Natural killer cell (primary cell): ENCODE results near the gene RGS7BP. TPM values are rescaled to one million over a fixed set of nuclear protein-coding genes. Genes with fewer than 3 reads are reported as not detected.

Experiments
- ATAC-seq, 3 donors: fragments of 150-1000 bp in 2 of 3; fragments of 200-7000 bp in 1 of 3; cut with Tn5 transposase; 1 replicate in 1 of 3; 2 replicates in 2 of 3; pipeline ENCODE4 v1.10.0; 2021; ENCODE audit warnings: mild to moderate bottlenecking in 2 of 3, moderate library complexity in 2 of 3
- DNase-seq, 2 donors: peaks; one replicate each; pipeline versions ENCODE4 v3.0.0 to v3.0.0-alpha.2; 2013 to 2021; ENCODE audit warnings: mixed read lengths in 1 of 2
- H3K27ac ChIP-seq: one replicate; pipeline ENCODE4 v1.5.1; 2013; ENCODE audit warnings: mild to moderate bottlenecking, low read length
- H3K27me3 ChIP-seq: one replicate; pipeline ENCODE4 v1.6.1; 2013; ENCODE audit warnings: low read length; ENCODE audit not compliant: control insufficient read depth, insufficient read depth
- H3K36me3 ChIP-seq: one replicate; pipeline ENCODE4 v1.6.1; 2013; ENCODE audit warnings: low read length; ENCODE audit not compliant: control insufficient read depth, insufficient read depth
- H3K4me1 ChIP-seq: one replicate; pipeline ENCODE4 v1.6.1; 2013; ENCODE audit warnings: low read length; ENCODE audit not compliant: control insufficient read depth, insufficient read depth
- H3K4me3 ChIP-seq: one replicate; pipeline ENCODE4 v1.5.1; 2013; ENCODE audit warnings: low read length
- H3K9me3 ChIP-seq: one replicate; pipeline ENCODE4 v1.6.1; 2013; ENCODE audit warnings: low read length; ENCODE audit not compliant: control insufficient read depth, insufficient read depth
- H3K27ac Mint-ChIP-seq, 2 donors: one replicate each; pipeline ENCODE4 v1.8.0; 2022; ENCODE audit warnings: mild to moderate bottlenecking in 2 of 2, mixed read lengths in 2 of 2, moderate library complexity in 1 of 2
- H3K27me3 Mint-ChIP-seq, 2 donors: one replicate each; pipeline ENCODE4 v1.8.0; 2022; ENCODE audit warnings: low read depth in 2 of 2, mixed read lengths in 2 of 2
- H3K36me3 Mint-ChIP-seq: one replicate; pipeline ENCODE4 v1.8.0; 2022; ENCODE audit warnings: mixed read lengths
- H3K4me1 Mint-ChIP-seq, 2 donors: one replicate each; pipeline ENCODE4 v1.8.0; 2022; ENCODE audit warnings: mixed read lengths in 2 of 2
- H3K4me3 Mint-ChIP-seq: one replicate; pipeline ENCODE4 v1.8.0; 2022; ENCODE audit warnings: mild to moderate bottlenecking, moderate library complexity, mixed read lengths
- H3K9me3 Mint-ChIP-seq, 2 donors: one replicate each; pipeline ENCODE4 v1.8.0; 2022; ENCODE audit warnings: mixed read lengths in 2 of 2
- CTCF ChIP-seq: fragments of 200-600 bp; IDR thresholded peaks from one replicate; pipeline ENCODE4 v1.8.0; 2022; ENCODE audit warnings: antibody characterized with exemption
- WGBS: methylation state at CpG from one replicate; pipeline ENCODE4 v1.1.7; 2013; ENCODE audit warnings: missing lambda C conversion rate; ENCODE audit not compliant: insufficient coverage; 5-methylcytosine and 5-hydroxymethylcytosine counted together
- intact Hi-C: fragments of 100-400 bp; cut with micrococcal nuclease; formaldehyde crosslinking; loops from one replicate; pipeline ENCODE4 v1.14.2; 2022
- total RNA-seq, 4 donors: library from RNA; stranded (reverse); fragments of 120-200 nt in 1 of 4; gene quantifications; one replicate each; pipeline versions ENCODE4 v1.2.3 to v1.2.4, GENCODE V29; 2013 to 2022

RGS7BP gene
- total RNA-seq, 3 donors from 2014 or later (not counting 1 experiment from before 2014, with no cell fraction given), result not detected

DNA sequence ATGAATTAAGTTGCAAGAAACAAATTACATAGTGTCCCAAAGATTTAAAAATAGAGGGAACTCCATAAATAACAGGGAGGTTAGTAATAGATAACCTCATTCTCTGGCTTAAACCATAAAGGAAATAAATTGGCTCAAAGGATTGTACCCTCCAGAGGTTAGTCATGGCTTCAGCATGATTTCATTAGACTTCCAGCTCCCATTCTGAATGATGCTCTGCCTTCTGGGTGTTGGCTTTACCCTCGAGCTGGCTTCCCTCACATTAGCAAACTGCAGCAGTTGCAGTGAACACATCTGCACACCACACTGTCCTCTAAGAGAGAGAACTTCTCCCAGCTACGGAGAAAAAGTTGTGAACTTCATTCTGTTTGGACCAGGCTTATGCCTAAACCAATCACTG is 70.4 kb downstream of the RGS7BP start:
- Mint-ChIP-seq H3K27ac (no peak overlapping the region), H3K4me3 (no peak overlapping the region), H3K9me3 (peaks cover 0 to 2% of the 10 kb centered on the region in 2 donors), H3K27me3 (peaks cover 0 to 5% of the 10 kb centered on the region in 2 donors), H3K4me1 (no peaks in the 10 kb centered on the region), H3K36me3 (no peaks in the 10 kb centered on the region)
- no peaks in the 10 kb centered on the region for H3K36me3 ChIP-seq
- ATAC-seq (no peak), DNase-seq (no peak)
- no peak overlapping the region for H3K4me3 ChIP-seq
- no peak overlapping the region for H3K27ac ChIP-seq
- H3K4me1 ChIP-seq, result no peaks in the 10 kb centered on the region
- no peaks in the 10 kb centered on the region for H3K27me3 ChIP-seq
- no peak for TF ChIP-seq CTCF
- no peaks in the 10 kb centered on the region for H3K9me3 ChIP-seq
- WGBS, result 43% methylated on average over 2 of the region's 2 CpGs
- intact Hi-C loops, result no loop called here

DNA sequence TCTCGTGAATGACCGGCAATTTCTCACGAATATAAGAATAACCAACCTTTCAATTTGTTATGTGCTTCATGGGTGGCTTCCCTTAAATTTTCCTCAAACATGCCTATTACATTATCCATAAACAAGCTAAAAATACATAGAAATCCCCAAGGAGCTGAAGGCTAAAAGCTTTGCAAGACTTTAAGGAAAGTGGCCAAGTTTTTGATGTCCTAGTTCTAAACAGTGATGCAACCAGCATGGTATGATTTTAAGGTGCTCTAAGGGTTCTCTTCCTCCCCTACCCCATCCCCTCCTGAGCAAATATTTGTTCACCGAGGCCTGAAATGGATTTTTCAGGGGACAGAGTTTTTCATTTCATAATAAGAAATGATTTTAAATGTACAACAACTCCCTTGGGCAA is 79.8 kb downstream of the RGS7BP start:
- Mint-ChIP-seq H3K27me3 (peaks cover 8 to 10% of the 10 kb centered on the region in 2 donors), H3K9me3 (peaks cover 0 to 2% of the 10 kb centered on the region in 2 donors), H3K4me1 (no peaks in the 10 kb centered on the region), H3K27ac (no peak overlapping the region), H3K36me3 (no peaks in the 10 kb centered on the region), H3K4me3 (no peak overlapping the region)
- DNase-seq (no peak), ATAC-seq (no peak)
- WGBS, result 100% methylated on average over 3 of the region's 4 CpGs
- Histone ChIP-seq H3K9me3 (no peaks in the 10 kb centered on the region), H3K4me3 (no peak overlapping the region), H3K27me3 (no peaks in the 10 kb centered on the region), H3K27ac (no peak overlapping the region), H3K36me3 (no peaks in the 10 kb centered on the region), H3K4me1 (no peaks in the 10 kb centered on the region)
- intact Hi-C loops, result no loop called here
- TF ChIP-seq CTCF, result no peak

- H3K4me1 Mint-ChIP-seq, result no peaks in the 10 kb centered on the region
- peaks cover 8 to 10% of the 10 kb centered on the region in 2 donors for H3K27me3 Mint-ChIP-seq
- H3K9me3 ChIP-seq, result no peaks in the 10 kb centered on the region
- H3K9me3 Mint-ChIP-seq, result peaks cover 0 to 2% of the 10 kb centered on the region in 2 donors
- no peak overlapping the region for H3K4me3 ChIP-seq
- H3K36me3 ChIP-seq, result no peaks in the 10 kb centered on the region
- H3K4me3 Mint-ChIP-seq, result no peak overlapping the region
- H3K27me3 ChIP-seq, result no peaks in the 10 kb centered on the region
- H3K36me3 Mint-ChIP-seq, result no peaks in the 10 kb centered on the region
- no peak overlapping the region for H3K27ac Mint-ChIP-seq
- ATAC-seq, result no peak
- DNase-seq, result no peak
- no peak overlapping the region for H3K27ac ChIP-seq
- no peaks in the 10 kb centered on the region for H3K4me1 ChIP-seq
- intact Hi-C loops, result no loop called here
- TF ChIP-seq CTCF, result no peak
Observed at GRCh38 chr5:64587370-64587769, 81.6 kb downstream of the RGS7BP start.

- no peak overlapping the region for H3K4me3 ChIP-seq
- H3K9me3 ChIP-seq, result no peaks in the 10 kb centered on the region
- 22% methylated on average over 2 of the region's 2 CpGs for WGBS
- no peak overlapping the region for H3K27ac ChIP-seq
- peaks cover 0 to 4% of the 10 kb centered on the region in 2 donors for H3K27me3 Mint-ChIP-seq
- no peaks in the 10 kb centered on the region for H3K36me3 Mint-ChIP-seq
- DNase-seq (no peak), ATAC-seq (no peak)
- H3K9me3 Mint-ChIP-seq, result no peaks in the 10 kb centered on the region
- no peaks in the 10 kb centered on the region for H3K4me1 Mint-ChIP-seq
- no peak for TF ChIP-seq CTCF
- H3K4me1 ChIP-seq, result no peaks in the 10 kb centered on the region
- H3K4me3 Mint-ChIP-seq, result no peak overlapping the region
- no peaks in the 10 kb centered on the region for H3K36me3 ChIP-seq
- intact Hi-C loops, result no loop called here
- no peak overlapping the region for H3K27ac Mint-ChIP-seq
- no peaks in the 10 kb centered on the region for H3K27me3 ChIP-seq
Observed at GRCh38 chr5:64592730-64593341, 87.0 kb downstream of the RGS7BP start.
